Suprapubic skin (tissue), 4 donors: ENCODE measurements around the gene CKM.

Source experiments
- EP300 ChIP-seq: sonication (generic); formaldehyde crosslinking; IDR thresholded peaks from one replicate; pipeline ENCODE4 v1.6.1; 2017; ENCODE audit warnings: antibody characterized with exemption
- POLR2A ChIP-seq, 2 donors: fragments of 450-650 bp; IDR thresholded peaks; one replicate each; pipeline ENCODE4 v1.6.1; 2017; ENCODE audit warnings: antibody characterized with exemption in 2 of 2, mild to moderate bottlenecking in 2 of 2, moderate library complexity in 2 of 2
- POLR2AphosphoS5 ChIP-seq, 3 donors: sonication (generic); formaldehyde crosslinking; IDR thresholded peaks; one replicate each; pipeline ENCODE4 v1.6.1; 2017; ENCODE audit warnings: antibody characterized with exemption in 3 of 3
- TF ChIP-seq, protein P1 (sequence below), 2 donors: fragments of 200-600 bp in 1 of 2; fragments of 450-650 bp in 1 of 2; sonication (generic) in 1 of 2; IDR thresholded peaks; one replicate each; pipeline ENCODE4 v1.5.1; 2016 to 2019; ENCODE audit warnings: antibody characterized with exemption in 2 of 2, mild to moderate bottlenecking in 1 of 2, moderate library complexity in 1 of 2

DNA sequence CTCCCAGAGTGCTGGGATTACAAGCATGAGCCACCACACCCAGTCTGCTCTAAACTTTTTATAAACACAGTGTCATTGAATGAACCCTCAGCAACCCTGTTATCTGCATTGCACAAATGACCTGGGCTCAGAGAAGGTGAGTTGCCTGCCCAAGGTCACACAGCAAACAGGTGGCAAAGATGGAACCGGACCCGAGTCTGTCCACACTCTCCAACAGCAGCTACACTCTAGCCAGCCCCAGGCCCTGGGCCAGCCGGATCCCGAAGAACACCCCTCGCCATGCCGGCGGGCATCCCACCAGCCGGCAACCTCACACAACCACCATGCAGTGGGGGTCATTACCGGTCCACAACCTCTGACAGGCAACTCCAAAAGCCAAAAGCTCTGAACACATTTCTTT lies 33.2 kb upstream of the CKM start:
- TF ChIP-seq, protein P1, sequence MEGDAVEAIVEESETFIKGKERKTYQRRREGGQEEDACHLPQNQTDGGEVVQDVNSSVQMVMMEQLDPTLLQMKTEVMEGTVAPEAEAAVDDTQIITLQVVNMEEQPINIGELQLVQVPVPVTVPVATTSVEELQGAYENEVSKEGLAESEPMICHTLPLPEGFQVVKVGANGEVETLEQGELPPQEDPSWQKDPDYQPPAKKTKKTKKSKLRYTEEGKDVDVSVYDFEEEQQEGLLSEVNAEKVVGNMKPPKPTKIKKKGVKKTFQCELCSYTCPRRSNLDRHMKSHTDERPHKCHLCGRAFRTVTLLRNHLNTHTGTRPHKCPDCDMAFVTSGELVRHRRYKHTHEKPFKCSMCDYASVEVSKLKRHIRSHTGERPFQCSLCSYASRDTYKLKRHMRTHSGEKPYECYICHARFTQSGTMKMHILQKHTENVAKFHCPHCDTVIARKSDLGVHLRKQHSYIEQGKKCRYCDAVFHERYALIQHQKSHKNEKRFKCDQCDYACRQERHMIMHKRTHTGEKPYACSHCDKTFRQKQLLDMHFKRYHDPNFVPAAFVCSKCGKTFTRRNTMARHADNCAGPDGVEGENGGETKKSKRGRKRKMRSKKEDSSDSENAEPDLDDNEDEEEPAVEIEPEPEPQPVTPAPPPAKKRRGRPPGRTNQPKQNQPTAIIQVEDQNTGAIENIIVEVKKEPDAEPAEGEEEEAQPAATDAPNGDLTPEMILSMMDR (IDR thresholded peaks at IDR 0.05) = no peak
- TF ChIP-seq POLR2A (IDR thresholded peaks at IDR 0.05) = no peak
- TF ChIP-seq EP300 = no peak
- no peak for TF ChIP-seq POLR2AphosphoS5 (IDR thresholded peaks at IDR 0.05)
